Muscle of leg (tissue), 11 donors: ENCODE data around the gene POPDC3. TPM values are rescaled to one million over a fixed set of nuclear protein-coding genes. Genes with fewer than 3 reads are reported as not detected.

Experiments
- DNase-seq: peaks from one replicate; pipeline ENCODE4 v3.0.0; 2013
- H3K27ac ChIP-seq: one replicate; pipeline ENCODE4 v1.5.1; 2013; ENCODE audit warnings: mild to moderate bottlenecking, low read length, control low read depth
- H3K27me3 ChIP-seq: one replicate; pipeline ENCODE4 v1.6.1; 2013; ENCODE audit warnings: low read length; ENCODE audit not compliant: control insufficient read depth, insufficient read depth
- H3K36me3 ChIP-seq: one replicate; pipeline ENCODE4 v1.6.1; 2013; ENCODE audit warnings: low read length; ENCODE audit not compliant: control insufficient read depth, insufficient read depth
- H3K4me1 ChIP-seq: one replicate; pipeline ENCODE4 v1.6.1; 2013; ENCODE audit warnings: low read length; ENCODE audit not compliant: control insufficient read depth, insufficient read depth
- H3K4me3 ChIP-seq: one replicate; pipeline ENCODE4 v1.5.1; 2013; ENCODE audit warnings: low read length, control low read depth
- H3K9me3 ChIP-seq: replicated peaks from 2 replicates; pipeline ENCODE4 v1.6.1; 2013; ENCODE audit warnings: low read depth, low read length; ENCODE audit not compliant: control insufficient read depth
- WGBS: methylation state at CpG from one replicate; pipeline ENCODE4 v1.1.5; 2013; ENCODE audit warnings: missing lambda C conversion rate; ENCODE audit not compliant: insufficient coverage; 5-methylcytosine and 5-hydroxymethylcytosine counted together
- polyA plus RNA-seq, 8 donors: library from polyadenylated mRNA; unstranded; fragments of 120-200 nt; gene quantifications; one replicate each; pipeline versions ENCODE4 v1.2.1 to v1.2.3, GENCODE V29; 2013; ENCODE audit warnings: inconsistent platforms in 1 of 8, low replicate concordance in 1 of 8; ENCODE audit not compliant: insufficient read length in 8 of 8, insufficient read depth in 1 of 8
- total RNA-seq: library from RNA; stranded (reverse); fragments of 120-200 nt; gene quantifications from one replicate; pipeline ENCODE4 v1.2.4, GENCODE V29; 2013

Gene POPDC3
- total and polyA plus RNA-seq, 9 donors, result 48.5 to 72.1 (median 61.0) TPM

GRCh38 chr6:105108631-105109262 lies 71.1 kb downstream of the POPDC3 start:
- no peak for DNase-seq
- Histone ChIP-seq H3K36me3 (peaks cover 37% of the 10 kb centered on the region), H3K9me3 (no peaks in the 10 kb centered on the region), H3K4me1 (peaks cover 4% of the 10 kb centered on the region), H3K27me3 (no peaks in the 10 kb centered on the region), H3K4me3 (no peak overlapping the region), H3K27ac (no peak overlapping the region)
- 100% methylated on average over 3 of the region's 7 CpGs for WGBS

Other genes with a start within 250 kb of the POPDC3 start
- gene LIN28B, start 222.9 kb downstream of the POPDC3 start, total RNA-seq, result 0.04 TPM
- under 1 TPM; 0.04 to 0.12 (median 0.10) TPM for gene LIN28B, start 222.9 kb downstream of the POPDC3 start, polyA plus RNA-seq
- gene PREP, start 223.1 kb upstream of the POPDC3 start, total RNA-seq, result 19.8 TPM
- 10 to 100 TPM; 31.6 to 39.9 (median 35.4) TPM for gene PREP, start 223.1 kb upstream of the POPDC3 start, polyA plus RNA-seq